Amniotic epithelial cell (primary cell): ENCODE measurements around the gene MED16.

Experiments used
- DNase-seq: peaks from one replicate; pipeline ENCODE4 v3.0.0-alpha.2; 2010; ENCODE audit warnings: low read depth

MED16 gene, protein sequence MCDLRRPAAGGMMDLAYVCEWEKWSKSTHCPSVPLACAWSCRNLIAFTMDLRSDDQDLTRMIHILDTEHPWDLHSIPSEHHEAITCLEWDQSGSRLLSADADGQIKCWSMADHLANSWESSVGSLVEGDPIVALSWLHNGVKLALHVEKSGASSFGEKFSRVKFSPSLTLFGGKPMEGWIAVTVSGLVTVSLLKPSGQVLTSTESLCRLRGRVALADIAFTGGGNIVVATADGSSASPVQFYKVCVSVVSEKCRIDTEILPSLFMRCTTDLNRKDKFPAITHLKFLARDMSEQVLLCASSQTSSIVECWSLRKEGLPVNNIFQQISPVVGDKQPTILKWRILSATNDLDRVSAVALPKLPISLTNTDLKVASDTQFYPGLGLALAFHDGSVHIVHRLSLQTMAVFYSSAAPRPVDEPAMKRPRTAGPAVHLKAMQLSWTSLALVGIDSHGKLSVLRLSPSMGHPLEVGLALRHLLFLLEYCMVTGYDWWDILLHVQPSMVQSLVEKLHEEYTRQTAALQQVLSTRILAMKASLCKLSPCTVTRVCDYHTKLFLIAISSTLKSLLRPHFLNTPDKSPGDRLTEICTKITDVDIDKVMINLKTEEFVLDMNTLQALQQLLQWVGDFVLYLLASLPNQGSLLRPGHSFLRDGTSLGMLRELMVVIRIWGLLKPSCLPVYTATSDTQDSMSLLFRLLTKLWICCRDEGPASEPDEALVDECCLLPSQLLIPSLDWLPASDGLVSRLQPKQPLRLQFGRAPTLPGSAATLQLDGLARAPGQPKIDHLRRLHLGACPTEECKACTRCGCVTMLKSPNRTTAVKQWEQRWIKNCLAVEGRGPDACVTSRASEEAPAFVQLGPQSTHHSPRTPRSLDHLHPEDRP

DNA sequence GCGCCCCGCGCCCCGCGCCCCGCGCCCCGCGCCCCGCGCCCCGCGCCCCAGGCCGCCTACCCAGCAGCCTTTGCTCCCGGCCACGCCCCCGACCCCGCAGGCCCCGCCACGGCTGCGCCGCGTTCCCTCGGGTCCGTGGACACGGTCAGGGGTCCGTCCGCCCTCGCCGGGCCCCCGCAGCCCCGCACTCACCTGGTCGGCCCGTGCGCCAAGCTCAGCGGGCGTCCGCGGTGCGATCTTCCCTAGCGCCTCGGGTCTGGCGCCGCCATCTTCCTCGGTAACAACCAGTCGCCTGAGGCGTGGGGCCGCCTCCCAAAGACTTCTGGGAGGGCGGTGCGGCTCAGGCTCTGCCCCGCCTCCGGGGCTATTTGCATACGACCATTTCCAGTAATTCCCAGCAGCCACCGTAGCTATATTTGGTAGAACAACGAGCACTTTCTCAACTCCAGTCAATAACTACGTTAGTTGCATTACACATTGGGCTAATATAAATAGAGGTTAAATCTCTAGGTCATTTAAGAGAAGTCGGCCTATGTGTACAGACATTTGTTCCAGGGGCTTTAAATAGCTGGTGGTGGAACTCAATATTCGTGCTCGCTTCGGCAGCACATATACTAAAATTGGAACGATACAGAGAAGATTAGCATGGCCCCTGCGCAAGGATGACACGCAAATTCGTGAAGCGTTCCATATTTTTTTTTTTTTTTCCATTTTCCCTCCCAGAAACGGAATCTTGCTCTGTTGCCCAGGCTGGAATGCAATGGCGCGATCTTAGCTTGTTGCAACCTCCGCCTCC, at the start of gene MED16, which contains the start of gene RNU6-9:
TSS of gene MED16 (minus strand) at position 294 of the 796 bp plus-strand sequence. CDS start 2,056 bp downstream, outside the sequence.
TSS of gene RNU6-9 (plus strand) at position 591 of the 796 bp plus-strand sequence.
- DNase-seq, result peak; percentile 86

DNA sequence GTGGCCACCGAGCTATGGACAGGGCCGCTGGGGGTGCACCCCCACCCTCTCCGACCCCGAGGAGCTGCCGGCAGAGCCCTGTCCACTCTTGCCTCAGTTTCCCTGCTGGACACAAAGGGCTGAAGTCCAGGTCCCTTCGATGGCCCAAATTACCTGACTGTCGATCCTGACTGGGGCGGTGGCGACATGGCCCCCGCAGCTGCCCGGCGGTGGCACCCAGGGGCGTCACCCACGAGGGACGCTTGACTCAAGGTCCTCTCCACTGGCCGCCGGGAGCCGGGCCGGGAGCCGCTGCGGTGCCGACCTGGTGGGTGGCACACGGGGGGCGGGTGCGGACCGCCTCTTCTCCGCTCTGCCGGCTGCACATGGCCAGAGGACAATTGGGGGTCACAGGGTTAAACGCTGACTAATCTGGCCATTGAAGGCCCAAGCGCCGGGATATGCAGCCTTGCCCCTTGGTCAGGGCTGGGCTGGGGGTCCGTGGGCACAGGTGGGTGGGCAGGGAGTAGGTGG, 49.2 kb upstream of the MED16 start:
- DNase-seq, result no peak

DNA sequence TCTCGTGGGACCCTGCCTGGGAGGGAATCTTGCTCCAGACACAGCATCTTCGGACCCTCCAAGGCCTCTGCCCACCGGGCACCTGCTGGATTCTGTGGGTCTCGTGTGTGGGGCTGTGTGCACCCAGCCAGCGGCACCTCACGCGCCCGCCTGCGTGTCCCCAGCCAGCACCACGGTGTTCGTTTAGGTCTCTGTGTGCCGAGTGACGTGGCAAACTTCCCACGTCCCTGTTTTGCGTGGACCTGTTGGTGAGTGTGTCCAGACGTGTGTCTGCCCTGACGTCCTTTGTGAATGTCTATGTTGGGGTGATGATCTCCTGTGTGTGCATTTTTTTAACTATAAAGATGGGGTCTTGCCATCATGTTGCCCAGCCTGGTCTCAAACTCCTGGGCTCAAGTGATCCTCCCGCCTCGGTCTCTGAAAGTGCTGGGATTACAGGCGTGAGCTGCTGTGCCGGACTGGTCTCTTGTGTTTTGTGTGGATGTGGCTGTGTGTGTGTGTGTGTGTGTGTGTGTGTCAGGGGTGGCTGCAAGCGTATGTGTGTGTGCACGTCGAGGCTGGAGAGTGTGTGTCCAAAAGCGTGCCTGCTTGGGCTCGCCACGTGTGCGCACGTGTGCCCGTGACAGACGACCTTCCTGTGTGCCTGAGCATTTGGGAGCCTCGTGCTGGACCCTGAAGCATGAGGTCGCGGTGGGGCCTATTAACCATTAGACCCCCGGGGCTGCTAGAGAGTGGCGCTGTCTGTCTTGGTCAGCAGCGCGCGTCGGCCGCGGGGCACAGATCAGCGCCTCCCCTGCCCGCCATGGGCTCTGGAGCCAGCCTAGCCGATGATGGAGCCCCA, 48.5 kb upstream of the MED16 start:
- no peak for DNase-seq

DNA sequence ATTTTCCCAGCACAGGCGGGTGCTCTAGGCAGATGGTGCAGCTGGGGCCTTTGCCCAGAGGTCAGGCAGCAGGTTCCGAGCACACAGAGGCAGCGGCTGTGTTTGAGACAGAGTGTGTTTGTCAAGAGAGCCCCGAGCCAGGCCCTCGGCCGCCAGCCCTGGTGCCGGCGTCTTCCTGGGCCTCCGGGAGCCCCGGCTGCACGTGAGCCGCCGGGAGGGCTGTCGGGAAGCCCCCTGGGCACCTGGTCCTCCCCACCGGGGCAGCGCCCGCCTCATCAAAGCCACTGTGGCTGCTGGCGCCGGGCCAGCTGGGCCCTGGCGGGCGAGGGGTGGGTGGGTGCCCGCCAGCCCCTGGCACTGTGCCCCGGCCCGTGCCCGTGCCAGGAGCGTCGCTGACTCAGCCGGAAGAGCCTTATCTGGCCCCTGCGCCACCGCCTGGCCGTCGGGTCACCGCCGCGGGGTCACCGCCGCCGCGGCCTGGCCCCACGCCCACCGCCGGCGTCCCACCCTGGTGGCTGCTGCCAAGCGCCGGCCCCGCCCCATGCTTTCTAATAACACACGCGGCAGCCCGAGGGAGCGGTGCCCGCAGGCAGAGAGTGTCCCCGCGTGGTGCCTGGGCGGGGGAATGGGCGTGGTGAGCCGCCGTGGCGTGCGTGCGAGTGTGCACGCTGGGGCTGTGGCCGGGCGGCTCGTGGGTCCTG, 47.8 kb upstream of the MED16 start:
- DNase-seq, result no peak

DNA sequence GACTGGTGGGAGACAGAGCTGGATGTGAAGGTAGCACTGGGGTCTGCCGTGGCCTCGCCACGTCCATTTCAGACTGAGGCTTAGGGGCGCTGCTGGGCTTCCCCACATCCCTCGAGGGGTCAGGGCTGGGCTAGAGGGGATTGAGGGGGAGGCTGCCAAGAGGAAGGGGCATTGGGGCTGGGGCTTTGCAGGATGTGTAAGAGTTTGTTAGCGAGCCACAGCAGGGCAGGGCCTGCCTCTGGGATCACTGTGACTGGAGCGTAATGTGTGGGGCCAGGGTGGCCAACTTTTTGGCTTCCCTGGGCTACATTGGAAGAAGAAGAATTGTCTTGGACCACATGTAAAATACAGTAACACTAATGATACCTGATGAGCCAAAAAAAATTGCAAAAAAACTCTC, 46.9 kb upstream of the MED16 start:
- DNase-seq, result no peak

DNA sequence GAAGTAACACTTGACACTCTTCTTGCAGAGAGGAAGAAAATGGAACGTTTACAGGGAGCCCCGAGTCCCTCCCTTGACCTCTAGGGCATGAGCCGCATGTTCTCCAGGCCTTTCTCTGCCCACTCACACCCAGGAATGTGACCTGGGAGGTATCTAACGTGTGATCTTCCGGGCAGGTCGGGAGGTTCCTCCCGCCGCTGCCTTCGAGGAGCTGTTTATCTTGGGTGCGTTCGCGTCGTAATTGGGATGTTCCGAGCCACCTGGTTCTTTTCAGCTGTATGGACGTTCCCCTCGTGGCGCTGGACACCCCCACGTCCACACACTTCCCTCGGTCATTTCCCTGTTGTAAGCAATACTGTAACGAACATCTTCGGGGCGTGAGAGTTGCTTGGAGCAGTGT, 46.5 kb upstream of the MED16 start:
- DNase-seq, result no peak

DNA sequence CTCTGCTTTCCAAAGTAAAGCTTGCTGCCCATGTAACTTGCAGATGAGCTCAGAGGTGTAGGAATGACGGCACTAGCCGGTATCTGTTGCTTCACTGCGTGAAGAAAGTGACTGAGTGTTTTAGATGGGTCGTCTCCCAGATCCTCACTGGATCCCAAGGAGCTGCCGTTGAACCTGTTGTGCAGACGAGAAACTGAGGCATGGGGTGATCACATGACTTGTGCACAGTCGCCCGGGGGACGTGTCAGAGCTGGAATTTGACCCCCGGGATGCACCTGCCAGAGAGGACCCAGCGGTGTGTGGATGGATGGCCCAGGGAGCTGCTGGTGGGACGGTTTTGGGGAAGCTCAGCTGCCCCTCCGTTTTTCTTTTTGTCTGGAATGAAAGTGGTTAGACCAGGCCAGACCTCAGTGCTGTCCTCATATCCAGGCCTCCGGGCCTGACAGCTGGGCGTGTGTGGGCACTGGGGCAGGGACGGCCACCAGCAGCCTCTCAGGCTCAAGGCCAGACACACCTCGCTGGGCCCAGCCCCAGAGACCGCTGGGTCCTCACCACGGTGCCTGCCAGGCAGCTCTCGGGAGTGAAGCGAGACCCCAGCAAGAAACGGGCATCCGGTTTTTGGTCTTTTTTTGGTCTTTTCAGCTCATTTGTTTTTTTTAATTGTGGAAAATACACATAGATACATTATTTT, 45.4 kb upstream of the MED16 start:
- DNase-seq, result no peak

DNA sequence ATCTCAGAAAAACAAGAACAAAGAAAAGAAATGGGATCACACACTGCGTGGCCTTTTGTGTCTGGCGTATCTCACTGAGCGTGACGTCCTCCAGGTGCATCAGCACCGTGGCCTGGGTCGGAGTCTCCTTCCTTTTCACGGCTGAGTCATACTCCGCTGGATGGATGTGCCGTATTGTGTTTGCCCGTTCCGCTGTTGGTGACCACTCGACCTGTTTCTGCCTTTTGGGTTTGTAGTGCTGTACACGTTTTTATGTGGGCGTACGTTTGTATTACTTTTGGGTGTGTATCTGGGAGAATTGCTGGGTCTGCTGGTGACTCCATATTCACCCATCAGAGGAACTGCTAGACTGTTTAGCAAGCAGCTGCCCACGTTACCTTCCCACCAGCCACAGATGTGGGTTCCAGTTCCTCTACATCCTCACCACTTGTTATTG, 44.3 kb upstream of the MED16 start:
- no peak for DNase-seq

DNA sequence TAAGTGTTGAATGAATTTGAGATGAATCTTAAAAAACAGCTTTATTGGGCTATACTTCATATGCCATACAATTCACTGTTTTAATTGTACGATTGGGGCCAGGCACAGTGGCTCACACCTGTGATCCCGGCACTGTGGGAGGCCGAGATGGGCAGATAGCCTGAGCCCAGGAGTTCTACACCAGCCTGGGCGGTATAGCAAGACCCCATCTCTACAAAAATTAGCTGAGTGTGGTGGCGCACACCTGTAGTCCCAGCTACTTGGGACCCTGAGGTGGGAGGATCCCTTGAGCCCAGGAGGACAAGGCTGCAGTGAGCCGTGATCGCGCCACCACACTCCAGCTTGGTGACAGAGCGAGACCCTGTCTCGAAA, 43.2 kb upstream of the MED16 start:
- no peak for DNase-seq

DNA sequence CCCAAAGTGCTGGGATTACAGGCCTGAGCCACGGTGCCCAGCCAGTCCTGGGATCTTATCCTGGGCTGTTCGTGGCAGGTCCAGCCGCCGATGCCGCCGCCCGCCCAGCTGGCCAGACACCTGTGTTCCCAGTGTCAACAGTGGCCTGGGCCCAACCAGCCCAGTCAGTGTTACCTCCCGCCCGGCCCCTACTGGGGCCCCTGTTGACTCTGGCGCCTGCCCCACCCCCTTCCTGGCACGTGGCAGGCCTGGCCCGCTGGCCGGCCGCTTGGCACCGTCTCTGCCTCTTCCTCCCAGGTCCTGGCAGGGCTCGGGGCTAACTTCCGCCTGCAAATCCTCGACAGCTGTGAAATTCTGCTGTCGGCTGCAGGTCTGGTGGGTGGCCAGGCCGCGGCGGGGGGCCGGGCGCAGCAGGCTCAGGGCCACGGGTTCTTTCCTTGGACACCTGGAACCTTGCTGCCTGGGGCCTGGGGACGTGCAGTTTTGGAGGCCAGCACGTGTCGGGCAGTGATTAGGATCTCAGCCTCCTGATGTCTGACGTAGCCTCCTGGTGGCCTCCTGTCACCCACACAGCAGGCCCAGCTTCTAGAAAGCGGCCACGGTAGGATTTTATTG, 42.0 kb upstream of the MED16 start:
- peak; percentile 52 for DNase-seq

DNA sequence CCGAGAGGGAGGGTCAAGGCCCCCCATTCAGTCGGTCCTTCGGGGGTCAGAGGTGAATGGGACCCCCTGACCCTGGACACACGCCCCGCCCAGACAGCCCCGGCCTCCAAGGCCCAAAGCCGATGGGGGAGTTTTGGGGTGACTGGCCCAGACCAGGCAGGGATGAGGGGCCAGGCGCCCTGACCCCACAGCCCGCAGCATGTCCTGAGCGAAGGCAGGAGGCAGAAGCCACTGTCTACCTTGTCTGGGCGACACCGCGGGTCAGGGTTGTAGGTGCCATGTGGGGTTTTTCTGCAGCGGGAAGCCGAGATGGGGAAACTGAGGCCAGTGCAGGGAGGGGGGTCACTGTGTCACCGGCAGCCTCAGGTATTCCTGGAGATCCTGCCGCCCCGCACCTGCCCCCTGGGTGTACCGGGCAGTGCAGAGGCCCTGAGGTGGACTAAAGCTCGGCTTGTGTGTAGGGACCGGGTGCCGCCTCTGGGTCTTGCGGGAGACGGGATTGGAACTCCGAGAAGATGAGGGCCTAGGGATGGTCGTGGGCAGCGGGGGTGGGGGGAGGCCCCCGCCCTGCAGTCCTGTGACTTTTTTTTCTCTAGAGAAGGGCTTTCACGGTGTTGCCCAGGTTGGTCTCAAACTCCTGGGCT, 41.3 kb upstream of the MED16 start:
- DNase-seq, result no peak

DNA sequence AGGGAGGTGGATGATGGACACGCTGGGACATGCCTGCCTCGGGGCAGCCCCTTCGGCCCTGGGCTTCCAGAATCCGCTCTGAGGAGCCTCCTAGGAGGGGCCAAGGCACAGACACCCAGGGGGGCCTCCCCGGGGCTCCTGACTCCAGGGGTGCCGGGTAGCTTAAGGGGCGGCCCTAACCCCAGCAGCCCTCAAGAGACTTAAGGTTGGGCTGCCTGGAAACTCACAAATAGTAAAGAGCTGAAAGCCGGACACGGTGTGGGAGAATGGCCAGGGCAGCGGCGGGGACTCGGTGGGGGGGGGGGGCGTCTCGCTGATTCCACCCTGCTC, 40.5 kb upstream of the MED16 start:
- DNase-seq, result no peak

DNA sequence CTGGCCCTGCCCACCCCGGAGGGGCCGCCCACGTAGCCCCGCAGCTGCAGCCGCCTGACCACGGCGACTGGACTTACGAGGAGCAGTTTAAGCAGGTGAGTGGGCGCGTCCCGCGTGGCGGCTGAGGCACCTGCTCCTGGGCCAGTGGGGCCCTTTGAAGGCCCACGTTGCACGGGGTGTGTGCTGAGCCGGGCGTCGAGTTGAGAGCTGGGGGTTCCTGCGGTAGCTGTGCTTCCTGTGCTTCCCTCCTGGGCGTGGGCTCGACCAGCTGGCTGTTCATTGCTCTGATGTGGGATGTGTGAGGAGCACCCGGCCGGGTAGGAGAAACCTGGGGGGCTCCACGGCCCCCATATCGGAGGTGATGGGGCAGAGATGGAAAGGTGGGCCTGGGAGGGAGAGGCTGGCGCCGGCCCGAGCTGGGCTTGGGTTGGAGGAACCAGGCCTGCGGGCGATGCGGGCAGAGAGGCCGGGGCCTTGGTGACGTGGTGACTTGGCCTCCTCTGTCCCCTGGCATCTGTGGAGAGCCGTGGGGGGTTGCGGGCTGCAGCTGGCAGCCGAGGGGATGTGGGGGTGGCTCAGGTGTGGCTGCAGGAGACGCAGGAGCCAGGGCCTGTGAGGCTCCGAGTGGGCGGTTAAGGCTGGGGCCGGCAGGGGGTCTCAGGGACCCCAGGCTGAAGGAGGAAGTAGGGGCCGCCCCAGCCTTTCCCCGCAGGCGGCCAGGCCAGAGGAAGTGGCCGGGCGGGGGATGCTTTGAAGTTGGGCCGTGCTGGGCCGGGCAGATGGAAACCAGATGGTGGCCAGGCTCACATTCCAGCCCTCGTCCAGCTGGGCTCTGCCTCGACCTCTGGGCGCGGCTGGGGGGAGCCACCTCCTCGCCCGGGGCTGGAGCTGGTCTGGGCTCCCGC, 39.9 kb upstream of the MED16 start:
- DNase-seq, result peak; percentile 91

DNA sequence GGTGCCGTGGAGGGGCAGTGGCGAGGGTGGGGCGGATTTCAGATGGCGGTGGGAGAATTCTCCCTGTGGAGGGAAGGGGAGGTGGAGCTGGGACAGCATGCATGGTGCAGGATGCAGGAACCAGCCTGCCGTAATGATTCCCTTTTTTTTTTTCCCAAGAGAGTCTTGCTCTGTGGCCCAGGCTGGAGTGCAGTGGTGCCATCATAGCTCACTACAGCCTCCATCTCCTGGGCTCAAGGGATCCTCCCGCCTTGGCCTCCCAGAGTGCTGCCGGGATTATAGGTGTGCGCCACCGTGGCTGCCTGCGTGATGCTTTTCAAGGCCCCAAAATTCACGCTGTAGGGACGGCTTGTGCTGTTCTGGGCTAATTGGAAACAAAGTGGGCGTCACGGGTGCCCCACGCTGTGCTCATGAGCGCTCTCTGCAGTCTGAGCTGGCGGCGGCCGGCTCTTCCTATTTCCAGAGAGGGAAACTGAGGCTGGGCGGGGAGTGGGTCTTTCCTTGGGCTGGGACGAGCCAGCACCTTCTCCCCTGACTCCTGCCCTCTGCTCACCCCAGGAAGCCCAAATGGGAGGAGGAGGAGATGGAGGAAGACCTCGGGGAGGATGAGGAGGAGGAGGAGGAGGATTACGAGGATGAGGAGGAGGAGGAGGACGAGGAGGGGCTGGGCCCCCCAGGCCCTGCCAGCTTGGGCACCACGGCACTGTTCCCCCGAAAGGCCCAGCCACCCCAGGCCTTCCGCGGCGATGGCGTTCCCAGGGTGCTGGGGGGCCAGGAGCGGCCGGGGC, 39.1 kb upstream of the MED16 start:
- DNase-seq, result no peak

DNA sequence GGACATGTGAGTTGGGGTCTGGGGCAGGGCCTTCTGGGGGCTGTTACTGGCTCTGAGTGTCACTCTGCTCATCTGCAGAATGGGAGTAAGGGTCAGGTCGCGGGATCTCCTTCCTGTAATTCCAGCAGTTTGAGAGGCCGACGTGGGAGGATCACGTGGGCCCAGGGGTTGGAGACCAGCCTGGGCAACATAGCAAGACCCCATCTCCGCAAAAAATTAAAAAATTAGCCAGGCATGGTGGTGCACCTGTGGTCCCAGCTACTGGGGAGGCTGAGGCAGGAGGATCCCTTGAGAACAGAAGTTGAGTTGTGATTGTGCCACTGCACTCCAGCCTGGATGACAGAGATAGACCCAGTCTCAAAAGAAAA, 36.9 kb upstream of the MED16 start:
- DNase-seq, result no peak

DNA sequence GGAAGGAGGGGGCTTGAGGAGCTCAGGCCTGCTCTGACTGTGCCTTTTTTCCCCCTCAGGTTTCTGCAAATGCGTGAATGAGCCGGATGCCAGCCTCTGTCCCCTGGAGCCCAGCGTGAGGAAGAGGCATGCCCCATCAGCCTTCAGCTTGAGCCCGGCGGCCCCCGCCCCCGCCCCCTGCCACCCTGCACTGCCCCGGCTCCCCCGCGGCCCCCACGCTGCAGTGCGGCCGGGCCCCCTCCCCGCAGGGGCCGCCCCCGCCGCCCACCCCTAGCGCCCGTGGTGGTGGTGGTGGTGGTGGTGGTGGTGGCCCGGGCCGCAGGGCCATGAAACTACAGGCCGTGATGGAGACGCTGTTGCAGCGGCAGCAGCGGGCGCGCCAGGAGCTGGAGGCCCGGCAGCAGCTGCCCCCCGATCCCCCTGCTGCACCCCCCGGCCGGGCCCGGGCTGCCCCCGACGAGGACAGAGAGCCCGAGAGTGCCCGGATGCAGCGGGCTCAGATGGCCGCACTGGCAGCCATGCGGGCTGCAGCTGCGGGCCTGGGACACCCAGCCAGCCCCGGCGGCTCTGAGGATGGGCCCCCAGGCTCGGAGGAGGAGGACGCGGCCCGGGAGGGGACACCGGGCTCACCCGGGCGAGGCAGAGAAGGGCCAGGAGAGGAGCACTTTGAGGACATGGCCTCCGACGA, 36.4 kb upstream of the MED16 start:
- no peak for DNase-seq
